Smooth muscle cell of bladder (primary cell): ENCODE measurements around the gene PTX3. TPM values are rescaled to one million over a fixed set of nuclear protein-coding genes. Genes with fewer than 3 reads are reported as not detected.

Experiments used
- total RNA-seq: library from RNA; depleted of rRNA; stranded (reverse); fragments of >200 nt; gene quantifications from 2 replicates; pipeline ENCODE4 v1.2.3, GENCODE V29; 2014

Gene PTX3
- total RNA-seq, result 524 and 679 TPM in 2 replicates

DNA sequence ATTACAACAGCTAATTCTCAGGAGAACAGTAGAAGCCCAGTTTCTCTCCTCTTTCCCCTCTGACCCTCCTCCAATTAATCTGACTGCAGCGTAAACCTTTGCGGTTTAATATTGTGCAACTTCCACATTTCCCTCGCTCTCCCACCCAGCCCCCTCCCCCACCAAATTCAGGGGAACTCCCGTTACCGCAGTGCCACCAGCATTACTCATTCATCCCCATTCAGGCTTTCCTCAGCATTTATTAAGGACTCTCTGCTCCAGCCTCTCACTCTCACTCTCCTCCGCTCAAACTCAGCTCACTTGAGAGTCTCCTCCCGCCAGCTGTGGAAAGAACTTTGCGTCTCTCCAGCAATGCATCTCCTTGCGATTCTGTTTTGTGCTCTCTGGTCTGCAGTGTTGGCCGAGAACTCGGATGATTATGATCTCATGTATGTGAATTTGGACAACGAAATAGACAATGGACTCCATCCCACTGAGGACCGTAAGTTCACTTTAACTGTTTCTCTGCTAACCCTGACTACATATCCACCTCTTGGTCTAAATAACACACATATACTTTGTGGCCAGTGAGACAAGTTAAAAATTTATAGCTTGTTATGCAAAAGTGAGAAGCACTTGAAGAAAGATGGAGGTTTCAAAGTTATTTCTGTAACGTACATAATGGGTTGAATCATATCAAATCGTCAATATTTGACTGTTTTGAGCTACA is at the start of gene PTX3:
TSS of gene PTX3 (plus strand) at position 268 of the 709 bp plus-strand sequence. CDS start at position 352, 84 bp downstream.

Other genes with a start within 250 kb of the PTX3 start
- gene VEPH1, start 66.6 kb downstream of the PTX3 start, total RNA-seq, result 83.7 and 98.0 TPM in 2 replicates